ENCODE data around the gene CRCP. TPM values are rescaled to one million over a fixed set of nuclear protein-coding genes. Genes with fewer than 3 reads are reported as not detected.

CRCP gene
- total and polyA plus RNA-seq, 10 of the 15 experiments (the other 5 are each of a cell fraction or from before 2014, with no cell fraction given), result 12.4 to 33.8 (median 29.1) TPM

DNA sequence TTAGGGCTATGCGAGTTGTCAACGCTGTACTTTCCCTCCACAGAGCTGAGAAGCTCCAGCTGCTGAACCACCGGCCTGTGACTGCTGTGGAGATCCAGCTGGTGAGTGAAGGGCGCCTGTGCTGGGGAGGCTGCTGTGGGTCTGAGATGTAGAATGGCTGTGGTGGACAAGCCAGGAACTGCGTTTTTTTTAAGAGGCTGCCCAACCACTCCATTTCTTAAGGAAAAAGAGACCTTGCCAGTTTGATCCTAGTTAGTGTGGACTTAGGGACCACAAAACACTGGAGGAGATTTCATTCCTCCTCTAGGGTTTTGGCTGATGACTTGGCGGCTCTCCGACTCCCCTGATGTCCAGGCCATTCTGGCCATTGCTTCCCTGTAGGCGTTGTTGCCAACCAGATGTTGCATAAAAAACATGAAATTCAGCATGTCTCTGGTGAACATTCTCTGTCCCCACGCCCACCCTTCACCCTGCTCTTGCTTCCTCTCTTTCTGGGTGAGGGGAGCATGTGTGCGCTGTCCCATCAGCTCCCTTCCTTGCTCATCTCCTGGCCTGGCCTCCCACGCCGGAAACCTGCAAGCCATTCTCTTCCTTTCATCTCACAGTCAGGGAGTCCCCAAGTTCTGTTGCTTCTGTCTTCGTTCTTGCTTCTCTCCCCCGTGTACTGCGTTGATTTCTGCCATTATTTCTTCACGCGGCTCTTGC, 30.9 kb downstream of the CRCP start:
- no TSS peak for BruUV-seq (replicated peaks)
- ChIA-PET CTCF (no interaction called here), POLR2A (no interaction called here), SMC1A (ENCODE audit: uncharacterized antibody, unreplicated experiment) (no interaction called here), RAD21 (ENCODE audit: unreplicated experiment) (no interaction called here)
- no peak for DNase-seq (ENCODE audit: low read depth, low spot score)
- Histone ChIP-seq H3K9ac (ENCODE audit: control insufficient read depth, insufficient read depth, low read length) (no peak overlapping the region), H2AFZ (ENCODE audit: control insufficient read depth, low read depth, low read length) (no peak overlapping the region), H3K27me3 (replicated peaks in 1 of 2; ENCODE audit: control insufficient read depth in 2 of 2, insufficient read depth in 2 of 2, low read length in 1 of 2) (no peaks in the 10 kb centered on the region), H3K36me3 (ENCODE audit: control insufficient read depth in 2 of 2, insufficient read depth in 2 of 2, low read length in 1 of 2) (peaks cover 14 to 26% of the 10 kb centered on the region in 2 experiments; a peak in 3 of 4 replicates), H3K4me1 (ENCODE audit: control insufficient read depth, insufficient read depth, low read length) (0 out of 2 replicates have a peak, but pooled peaks cover 3% of the 10 kb centered on the region), H3K9me3 (replicated peaks; ENCODE audit: control insufficient read depth, insufficient read depth, low read length) (no peaks in the 10 kb centered on the region), H3K27ac (ENCODE audit: control insufficient read depth, insufficient read depth) (no peak overlapping the region), H3K4me2 (ENCODE audit: control insufficient read depth, insufficient read depth) (no peak overlapping the region), H3K79me2 (ENCODE audit: control insufficient read depth, insufficient read depth, low read length) (0 out of 2 replicates have a peak, but pooled peaks cover 1% of the 10 kb centered on the region), H3K4me3 (no peak overlapping the region), H4K20me1 (ENCODE audit: control insufficient read depth, insufficient read depth) (no peaks in the 10 kb centered on the region)
- in situ Hi-C loops (cut with MboI) (no loop called here), intact Hi-C loops (cut with micrococcal nuclease; ENCODE audit: unreplicated experiment) (no loop called here)
- FAIRE-seq, result no peak
- ATAC-seq, result no peak
- 96% methylated on average over 17 of the region's 17 CpGs for WGBS (ENCODE audit: insufficient coverage, insufficient replicate concordance, low lambda C conversion rate, missing lambda C conversion rate)
- TF ChIP-seq E2F8 (IDR thresholded peaks at IDR 0.05; ENCODE audit: low read depth, partially characterized antibody), result no peak
- 0 out of 2 replicates have a peak, but pooled peaks have one; percentile 34 for TF ChIP-seq TCF12 (IDR thresholded peaks at IDR 0.05; ENCODE audit: low read depth, low read length)

- CTCF ChIA-PET, result interaction anchor here (1.7 kb wide), 1 partner anchor 9 kb away, joined by 3 read pairs; no protein-coding TSS in a partner anchor
- Histone ChIP-seq H3K9ac (ENCODE audit: control insufficient read depth, insufficient read depth, low read length) (no peak overlapping the region), H3K4me3 (no peak overlapping the region), H3K9me3 (replicated peaks; ENCODE audit: control insufficient read depth, insufficient read depth, low read length) (no peaks in the 10 kb centered on the region), H2AFZ (ENCODE audit: control insufficient read depth, low read depth, low read length) (no peak overlapping the region), H3K27me3 (replicated peaks in 1 of 2; ENCODE audit: control insufficient read depth in 2 of 2, insufficient read depth in 2 of 2, low read length in 1 of 2) (no peaks in the 10 kb centered on the region), H3K4me2 (ENCODE audit: control insufficient read depth, insufficient read depth) (no peak overlapping the region), H3K4me1 (ENCODE audit: control insufficient read depth, insufficient read depth, low read length) (0 out of 2 replicates have a peak, but pooled peaks cover 3% of the 10 kb centered on the region), H3K36me3 (ENCODE audit: control insufficient read depth in 2 of 2, insufficient read depth in 2 of 2, low read length in 1 of 2) (peaks cover 17 to 28% of the 10 kb centered on the region in 2 experiments; a peak in 3 of 4 replicates), H3K27ac (ENCODE audit: control insufficient read depth, insufficient read depth) (no peak overlapping the region), H3K79me2 (ENCODE audit: control insufficient read depth, insufficient read depth, low read length) (peaks cover 1% of the 10 kb centered on the region; the same call in 1 of the 2 replicates), H4K20me1 (ENCODE audit: control insufficient read depth, insufficient read depth) (no peaks in the 10 kb centered on the region)
- intact Hi-C loops (cut with micrococcal nuclease; ENCODE audit: unreplicated experiment) (no loop called here), in situ Hi-C loops (cut with MboI) (no loop called here)
- WGBS (ENCODE audit: insufficient coverage, insufficient replicate concordance, low lambda C conversion rate, missing lambda C conversion rate), result 97% methylated on average over 5 of the region's 5 CpGs
- POLR2A ChIA-PET, result interaction anchor here (0.7 kb wide), 1 partner anchor 13 kb away, joined by 5 read pairs; no protein-coding TSS in a partner anchor
- DNase-seq (ENCODE audit: low read depth, low spot score), result no peak
- RAD21 ChIA-PET (ENCODE audit: unreplicated experiment), result no interaction called here
- ATAC-seq, result no peak
- SMC1A ChIA-PET (ENCODE audit: uncharacterized antibody, unreplicated experiment), result no interaction called here
- FAIRE-seq, result no peak
- TSS peak; percentile 35 for BruUV-seq (replicated peaks)
- TF ChIP-seq CHD1 (IDR thresholded peaks at IDR 0.05; ENCODE audit: low read depth, low read length) (no peak), POLR2AphosphoS2 (IDR thresholded peaks at IDR 0.05; ENCODE audit: low read depth, low read length) (no peak), KDM1A (IDR thresholded peaks at IDR 0.05; ENCODE audit: borderline replicate concordance) (no peak), CEBPB (IDR thresholded peaks at IDR 0.05; ENCODE audit: borderline replicate concordance in 1 of 2, low read depth in 2 of 2, low read length in 2 of 2) (no peak), MEF2A (IDR thresholded peaks at IDR 0.05; ENCODE audit: insufficient read depth, low read depth, low read length) (no peak), CBX3 (IDR thresholded peaks at IDR 0.05; ENCODE audit: borderline replicate concordance, low read depth) (no peak), STAT3 (IDR thresholded peaks at IDR 0.05; ENCODE audit: low read depth, low read length) (no peak), MAX (IDR thresholded peaks at IDR 0.05; ENCODE audit: low read depth, low read length) (no peak), EED (IDR thresholded peaks at IDR 0.05; ENCODE audit: low read depth) (no peak), IRF4 (IDR thresholded peaks at IDR 0.05; ENCODE audit: low read depth, low read length) (no peak), CHD4 (IDR thresholded peaks at IDR 0.05) (no peak), MXI1 (IDR thresholded peaks at IDR 0.05; ENCODE audit: low read depth, low read length) (no peak), FOXM1 (IDR thresholded peaks at IDR 0.05; ENCODE audit: low read depth, low read length) (no peak)
Measured at GRCh38 chr7:66146701-66147100, 32.1 kb downstream of the CRCP start.
